Prostate gland (tissue), 2 donors: ENCODE data around the gene KCNMB1. TPM values are rescaled to one million over a fixed set of nuclear protein-coding genes. Genes with fewer than 3 reads are reported as not detected.

Experiments
- DNase-seq: peaks from one replicate; pipeline ENCODE4 v3.0.0-alpha.2; 2019; ENCODE audit warnings: low spot score
- H3K27ac ChIP-seq, 2 donors: fragments of 200-600 bp; sonication (generic); 2 replicates each; pipeline ENCODE4 v1.5.1; 2017 to 2019
- H3K27me3 ChIP-seq: fragments of 200-600 bp; sonication (generic); replicated peaks from 2 replicates; pipeline ENCODE4 v1.5.1; 2019; ENCODE audit not compliant: insufficient read depth
- H3K36me3 ChIP-seq, 2 donors: fragments of 200-600 bp; sonication (generic); 1 replicate in 1 of 2; 2 replicates in 1 of 2; pipeline versions ENCODE4 v1.5.1 to v1.8.1; 2017 to 2019
- H3K4me1 ChIP-seq: fragments of 200-600 bp; sonication (generic); replicated peaks from 2 replicates; pipeline ENCODE4 v1.5.1; 2019
- H3K4me3 ChIP-seq, 2 donors: fragments of 200-600 bp; sonication (generic); 2 replicates each; pipeline ENCODE4 v1.5.1; 2017 to 2019
- H3K9me3 ChIP-seq: fragments of 200-600 bp; sonication (generic); 2 replicates; pipeline ENCODE4 v1.5.1; 2017
- POLR2A ChIP-seq: fragments of 450-650 bp; IDR thresholded peaks from one replicate; pipeline ENCODE4 v1.6.1; 2016; ENCODE audit warnings: antibody characterized with exemption, mild to moderate bottlenecking
- POLR2AphosphoS5 ChIP-seq: sonication (generic); formaldehyde crosslinking; IDR thresholded peaks from one replicate; pipeline ENCODE4 v1.6.1; 2017; ENCODE audit warnings: antibody characterized with exemption
- WGBS: methylation state at CpG from one replicate; pipeline ENCODE4 v1.1.5; 2018; 5-methylcytosine and 5-hydroxymethylcytosine counted together
- intact Hi-C: fragments of 100-400 bp; cut with DNase I; formaldehyde crosslinking; loops from one replicate; pipeline ENCODE4 v1.14.2; 2022
- total RNA-seq, 2 donors: library from RNA; depleted of rRNA; stranded (reverse); fragments of >200 nt; gene quantifications; one replicate each; pipeline ENCODE4 v1.1.0, GENCODE V29; 2016
- TF ChIP-seq, protein P1 (sequence below), 4 experiments: fragments of 200-600 bp in 2 of 4; fragments of 450-650 bp in 2 of 4; sonication (generic) in 2 of 4; IDR thresholded peaks; 1 replicate in 3 of 4; 2 replicates in 1 of 4; pipeline ENCODE4 v1.5.1; 2016 to 2019; ENCODE audit warnings: antibody characterized with exemption in 4 of 4, mild to moderate bottlenecking in 2 of 4, moderate library complexity in 2 of 4

The KCNMB1 gene
- total RNA-seq, 2 donors from 2014 or later, result 5.9 to 9.1 TPM

DNA sequence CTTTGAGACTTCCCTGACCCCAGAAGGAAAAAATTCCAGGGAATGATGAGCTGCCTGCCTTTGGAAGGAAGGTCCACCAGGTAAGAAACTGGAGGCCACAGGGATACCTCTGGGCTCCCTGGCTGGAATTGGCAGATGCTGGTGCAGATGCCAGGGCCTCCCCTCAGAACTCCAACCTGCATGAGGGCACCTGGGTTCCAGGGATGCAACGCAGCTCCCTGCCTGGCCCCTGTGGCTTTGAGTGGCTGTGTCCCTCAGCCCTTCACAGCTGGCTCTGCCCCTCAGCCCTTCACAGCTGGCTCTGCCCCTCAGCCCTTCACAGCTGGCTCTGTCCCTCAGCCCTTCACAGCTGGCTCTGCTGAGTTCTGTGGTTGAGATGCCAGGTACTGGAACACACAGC lies 13.9 kb downstream of the KCNMB1 start:
- intact Hi-C loops, result no loop called here
- no peak for DNase-seq
- Histone ChIP-seq H3K27ac (no peak overlapping the region), H3K4me3 (no peak overlapping the region), H3K36me3 (no peaks in the 10 kb centered on the region), H3K27me3 (no peaks in the 10 kb centered on the region), H3K4me1 (no peaks in the 10 kb centered on the region), H3K9me3 (no peaks in the 10 kb centered on the region)
- TF ChIP-seq, protein P1, sequence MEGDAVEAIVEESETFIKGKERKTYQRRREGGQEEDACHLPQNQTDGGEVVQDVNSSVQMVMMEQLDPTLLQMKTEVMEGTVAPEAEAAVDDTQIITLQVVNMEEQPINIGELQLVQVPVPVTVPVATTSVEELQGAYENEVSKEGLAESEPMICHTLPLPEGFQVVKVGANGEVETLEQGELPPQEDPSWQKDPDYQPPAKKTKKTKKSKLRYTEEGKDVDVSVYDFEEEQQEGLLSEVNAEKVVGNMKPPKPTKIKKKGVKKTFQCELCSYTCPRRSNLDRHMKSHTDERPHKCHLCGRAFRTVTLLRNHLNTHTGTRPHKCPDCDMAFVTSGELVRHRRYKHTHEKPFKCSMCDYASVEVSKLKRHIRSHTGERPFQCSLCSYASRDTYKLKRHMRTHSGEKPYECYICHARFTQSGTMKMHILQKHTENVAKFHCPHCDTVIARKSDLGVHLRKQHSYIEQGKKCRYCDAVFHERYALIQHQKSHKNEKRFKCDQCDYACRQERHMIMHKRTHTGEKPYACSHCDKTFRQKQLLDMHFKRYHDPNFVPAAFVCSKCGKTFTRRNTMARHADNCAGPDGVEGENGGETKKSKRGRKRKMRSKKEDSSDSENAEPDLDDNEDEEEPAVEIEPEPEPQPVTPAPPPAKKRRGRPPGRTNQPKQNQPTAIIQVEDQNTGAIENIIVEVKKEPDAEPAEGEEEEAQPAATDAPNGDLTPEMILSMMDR (IDR thresholded peaks at IDR 0.05), result no peak
- TF ChIP-seq POLR2A, result no peak
- 82% methylated on average over 1 of the region's 1 CpG for WGBS

DNA sequence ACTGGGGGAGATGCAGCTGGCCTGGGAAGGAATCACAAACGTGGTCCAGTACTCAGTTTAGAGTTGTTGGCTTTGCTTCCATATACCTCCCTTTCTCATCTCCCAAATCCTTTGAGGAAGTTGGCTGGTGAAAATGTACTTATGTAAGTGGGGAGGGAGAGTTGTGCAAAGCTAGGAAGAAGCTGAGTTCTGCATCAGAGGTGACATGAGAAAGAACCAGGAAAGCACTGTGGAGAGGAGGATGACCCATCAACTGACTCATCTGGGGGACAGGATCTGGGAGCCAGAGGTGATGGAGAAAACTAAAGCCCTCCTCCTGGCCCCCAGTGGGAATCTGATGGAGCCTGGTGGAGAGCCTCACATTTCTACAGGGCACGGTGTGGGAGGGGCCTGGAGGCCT lies 16.2 kb downstream of the KCNMB1 start:
- TF ChIP-seq, protein P1 (IDR thresholded peaks at IDR 0.05), result no peak
- TF ChIP-seq POLR2AphosphoS5 (no peak), POLR2A (no peak)

DNA sequence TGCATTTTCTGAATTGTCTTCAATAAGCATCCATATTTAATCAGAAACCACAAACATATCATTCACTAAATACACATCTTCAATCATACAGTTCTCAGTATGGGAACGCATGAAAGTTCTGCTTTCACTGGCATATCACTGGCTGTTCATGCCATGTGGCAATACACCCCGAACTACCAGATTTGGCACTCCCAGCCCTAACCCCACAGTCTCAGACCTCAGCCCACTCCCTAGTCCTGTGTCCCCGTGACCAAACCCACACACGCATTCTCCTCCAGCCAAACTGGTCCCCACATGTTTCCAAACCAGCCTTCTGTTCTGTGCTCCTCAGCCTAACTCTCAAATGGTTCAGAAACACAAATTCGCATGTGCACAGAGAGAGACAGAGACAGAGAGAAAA lies 20.6 kb downstream of the KCNMB1 start:
- intact Hi-C loops, result no loop called here
- WGBS, result 78% methylated on average over 5 of the region's 5 CpGs

More for the DNA sequence above, 16.2 kb downstream of the KCNMB1 start:
- no peaks in the 10 kb centered on the region for H3K4me1 ChIP-seq
- no peak overlapping the region for H3K27ac ChIP-seq
- H3K9me3 ChIP-seq, result no peaks in the 10 kb centered on the region
- no peak overlapping the region for H3K4me3 ChIP-seq
- WGBS, result 83% methylated on average over 2 of the region's 2 CpGs
- DNase-seq, result no peak
- no peaks in the 10 kb centered on the region for H3K36me3 ChIP-seq
- no peaks in the 10 kb centered on the region for H3K27me3 ChIP-seq
- intact Hi-C loops, result no loop called here

DNA sequence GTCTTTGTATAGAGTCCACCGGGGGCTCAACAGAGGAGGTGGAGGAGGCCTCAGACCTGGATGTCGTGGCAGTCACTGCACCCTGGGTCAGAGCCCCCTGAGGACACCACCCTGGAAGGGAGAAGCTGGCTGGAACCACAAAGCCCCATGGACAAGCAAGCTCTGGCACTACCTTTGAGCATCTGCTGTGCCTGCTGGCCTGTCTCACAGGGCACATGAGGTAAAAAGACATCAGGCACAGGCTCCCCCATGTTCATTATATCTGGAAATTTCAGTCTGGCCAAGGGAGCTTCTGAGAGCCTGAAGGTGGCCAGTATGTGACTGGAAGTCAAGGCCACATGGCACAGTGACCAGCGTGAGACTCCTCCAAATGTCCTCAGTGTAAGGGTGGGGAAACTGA lies 22.9 kb downstream of the KCNMB1 start:
- Histone ChIP-seq H3K36me3 (no peaks in the 10 kb centered on the region), H3K4me1 (no peaks in the 10 kb centered on the region), H3K9me3 (no peaks in the 10 kb centered on the region), H3K27me3 (no peaks in the 10 kb centered on the region), H3K27ac (no peak overlapping the region), H3K4me3 (no peak overlapping the region)
- no peak for DNase-seq
- WGBS, result 90% methylated on average over 3 of the region's 3 CpGs
- no peak for TF ChIP-seq POLR2A
- intact Hi-C loops, result no loop called here

More for the DNA sequence above, 20.6 kb downstream of the KCNMB1 start:
- Histone ChIP-seq H3K36me3 (no peaks in the 10 kb centered on the region), H3K4me1 (no peaks in the 10 kb centered on the region), H3K9me3 (no peaks in the 10 kb centered on the region), H3K27ac (no peak overlapping the region), H3K4me3 (no peak overlapping the region), H3K27me3 (no peaks in the 10 kb centered on the region)
- no peak for DNase-seq
- TF ChIP-seq POLR2A, result no peak
- TF ChIP-seq, protein P1 (IDR thresholded peaks at IDR 0.05), result no peak
- TF ChIP-seq POLR2AphosphoS5, result no peak

DNA sequence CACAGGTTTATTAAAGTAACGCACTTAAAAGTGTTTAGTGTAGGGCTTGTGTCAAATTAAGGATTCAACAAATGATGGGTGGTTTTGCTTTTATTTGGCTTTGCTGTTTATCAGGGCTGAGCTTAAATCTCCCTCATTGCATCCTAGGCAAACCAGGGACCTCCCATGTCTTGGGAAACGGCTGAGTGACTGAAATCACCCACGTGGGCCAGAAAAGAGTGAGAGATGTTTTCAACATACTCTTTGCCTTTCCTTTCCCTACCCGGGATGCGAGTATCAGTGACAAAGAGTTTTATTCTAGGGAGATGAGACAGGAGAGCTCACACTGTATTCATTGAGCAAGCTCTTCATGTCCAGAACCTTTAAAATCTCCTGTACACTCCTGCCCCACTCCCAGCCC lies 23.3 kb downstream of the KCNMB1 start:
- no peak for DNase-seq
- Histone ChIP-seq H3K4me3 (no peak overlapping the region), H3K27me3 (no peaks in the 10 kb centered on the region), H3K9me3 (no peaks in the 10 kb centered on the region), H3K27ac (no peak overlapping the region), H3K4me1 (no peaks in the 10 kb centered on the region), H3K36me3 (no peaks in the 10 kb centered on the region)
- WGBS, result 80% methylated on average over 5 of the region's 5 CpGs
- no peak for TF ChIP-seq POLR2AphosphoS5
- TF ChIP-seq POLR2A, result no peak
- TF ChIP-seq, protein P1 (IDR thresholded peaks at IDR 0.05), result no peak
- intact Hi-C loops, result no loop called here
